HepG2 (cell line): ENCODE results near the gene IQCN. TPM values are rescaled to one million over a fixed set of nuclear protein-coding genes. Genes with fewer than 3 reads are reported as not detected.
A peak's percentile ranks its signal among the peaks of the same experiment; 100 is the strongest.

ENCODE experiments used
- AHR ChIP-seq: IDR thresholded peaks from 2 replicates; pipeline ENCODE4 v1.6.1; 2018; ENCODE audit warnings: missing genetic modification reagents, missing compliant biosample characterization
- HCFC1 ChIP-seq: fragments of 150-350 bp; IDR thresholded peaks from 2 replicates; pipeline ENCODE4 v1.6.1; 2014; ENCODE audit warnings: low read depth, low read length
- JUND ChIP-seq: sonication (generic); formaldehyde crosslinking; IDR thresholded peaks from 2 replicates; pipeline ENCODE4 v1.8.0; 2022; ENCODE audit warnings: mild to moderate bottlenecking, missing genetic modification reagents
- KDM5B ChIP-seq: sonication (generic); formaldehyde crosslinking; IDR thresholded peaks from 2 replicates; pipeline ENCODE4 v1.4.0; 2020; ENCODE audit warnings: missing genetic modification reagents, mild to moderate bottlenecking, borderline replicate concordance
- PHF8 ChIP-seq: sonication (generic); formaldehyde crosslinking; IDR thresholded peaks from 2 replicates; pipeline ENCODE4 v1.5.0; 2020; ENCODE audit warnings: missing genetic modification reagents
- PTBP1 ChIP-seq: fragments of 200-400 bp; formaldehyde crosslinking; IDR thresholded peaks from 2 replicates; pipeline ENCODE4 v1.6.1; 2018; ENCODE audit warnings: low read length, low read depth; ENCODE audit not compliant: poor library complexity, severe bottlenecking
- ZBTB20 ChIP-seq: sonication (generic); formaldehyde crosslinking; IDR thresholded peaks from 2 replicates; pipeline ENCODE4 v1.8.1; 2023; ENCODE audit warnings: missing genetic modification reagents, low read depth, mild to moderate bottlenecking, borderline replicate concordance
- ZNF3 ChIP-seq: IDR thresholded peaks from 2 replicates; pipeline ENCODE4 v1.7.0; 2017; ENCODE audit warnings: inconsistent platforms
- ZNF530 ChIP-seq: sonication (generic); formaldehyde crosslinking; IDR thresholded peaks from 2 replicates; pipeline ENCODE4 v1.5.0; 2020; ENCODE audit warnings: low read depth, mild to moderate bottlenecking, missing genetic modification reagents
- ZNF7 ChIP-seq: IDR thresholded peaks from 2 replicates; pipeline ENCODE4 v1.6.1; 2016; ENCODE audit warnings: missing biosample characterization, missing genetic modification reagents
- ZNF790 ChIP-seq: sonication (generic); formaldehyde crosslinking; IDR thresholded peaks from 2 replicates; pipeline ENCODE4 v1.8.0; 2022; ENCODE audit warnings: missing genetic modification reagents, mild to moderate bottlenecking, borderline replicate concordance
- ZNF816 ChIP-seq: sonication (generic); formaldehyde crosslinking; IDR thresholded peaks from 2 replicates; pipeline ENCODE4 v1.8.0; 2022; ENCODE audit warnings: missing genetic modification reagents, mild to moderate bottlenecking, borderline replicate concordance
- polyA plus RNA-seq, 8 experiments: library from polyadenylated mRNA; depleted of rRNA in 3 of 8; stranded (reverse) in 7 of 8; unstranded in 1 of 8; fragments of >200 nt; fragmentation: Illumina TruSeq in 4 of 8; extraction: Trizol in 4 of 8; gene quantifications; 2 replicates each; pipeline versions ENCODE4 v1.2.1 to v1.2.3, GENCODE V29; 2011 to 2016; ENCODE audit warnings: low read depth in 4 of 8, missing spikeins in 1 of 8, mixed read lengths in 1 of 8; ENCODE audit not compliant: insufficient read depth in 1 of 8
- total RNA-seq, 5 experiments: library from RNA; depleted of rRNA; stranded (reverse); fragments of >200 nt; fragmentation: Illumina TruSeq; extraction: Trizol; gene quantifications; 2 replicates each; pipeline ENCODE4 v1.2.3, GENCODE V29; 2016; ENCODE audit warnings: low read depth in 1 of 5
- TF ChIP-seq, protein P1 (sequence below): sonication (generic); formaldehyde crosslinking; IDR thresholded peaks from 2 replicates; pipeline ENCODE4 v1.4.0; 2020; ENCODE audit warnings: missing genetic modification reagents
- TF ChIP-seq, protein P2 (sequence below): sonication (generic); formaldehyde crosslinking; IDR thresholded peaks from 2 replicates; pipeline ENCODE4 v1.4.0; 2020; ENCODE audit warnings: missing genetic modification reagents
- TF ChIP-seq, protein P3 (sequence below): IDR thresholded peaks from 2 replicates; pipeline ENCODE4 v1.4.0; 2020; ENCODE audit warnings: mild to moderate bottlenecking, missing genetic modification reagents
- TF ChIP-seq, protein P4 (sequence below): IDR thresholded peaks from 2 replicates; pipeline ENCODE4 v1.6.1; 2016; ENCODE audit warnings: mild to moderate bottlenecking, missing biosample characterization, missing genetic modification reagents
- TF ChIP-seq, protein P5 (sequence below): sonication (generic); formaldehyde crosslinking; IDR thresholded peaks from 2 replicates; pipeline ENCODE4 v1.5.0; 2020; ENCODE audit warnings: missing genetic modification reagents
- TF ChIP-seq, protein P6 (sequence below): sonication (generic); formaldehyde crosslinking; IDR thresholded peaks from 2 replicates; pipeline ENCODE4 v1.4.0; 2020; ENCODE audit warnings: missing genetic modification reagents, mild to moderate bottlenecking, borderline replicate concordance

IQCN gene
- total and polyA plus RNA-seq, 2 of the 13 experiments (the other 11 are each of a cell fraction or from before 2014, with no cell fraction given) = 0.04 to 0.18 TPM

DNA sequence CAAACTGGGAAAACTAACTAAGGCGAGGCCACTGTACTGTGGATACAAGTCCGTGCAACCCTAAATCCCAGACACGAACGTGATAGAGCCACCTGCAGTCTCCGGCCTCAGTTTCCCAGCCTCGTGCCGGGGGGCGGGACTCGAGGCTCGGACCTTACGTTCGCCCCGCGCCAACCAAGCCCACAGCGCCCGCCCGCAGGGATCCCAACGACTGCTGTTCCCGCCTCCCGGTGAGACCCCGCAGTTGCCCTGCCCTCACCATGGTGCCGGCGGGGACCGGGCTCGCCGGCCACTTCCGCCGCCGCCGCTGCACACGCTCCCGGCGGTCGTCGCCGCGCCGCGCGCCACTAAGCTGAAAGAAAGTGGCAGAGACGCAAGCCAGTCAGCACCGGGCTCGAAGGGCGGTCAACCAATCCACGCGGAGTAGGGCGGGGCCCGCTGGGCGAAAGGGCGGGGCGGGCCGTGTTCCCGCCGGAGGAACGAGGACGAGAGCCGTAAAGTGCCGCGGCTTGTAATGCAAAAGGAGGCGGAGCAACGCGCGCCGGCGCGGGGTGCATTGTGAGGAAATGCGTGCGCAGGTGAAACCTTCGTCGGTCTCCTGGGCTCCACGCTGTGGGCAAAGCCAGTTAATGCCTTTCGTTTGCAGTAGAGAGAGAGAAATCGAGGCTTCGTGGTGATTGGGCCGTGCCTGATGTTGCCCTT, 48.7 kb upstream of the IQCN start, which contains the start of gene LSM4 (continued):
- peak; percentile 70 for TF ChIP-seq PHF8
- TF ChIP-seq ZNF3 (CRISPR knock-in tag) = no peak
- TF ChIP-seq, protein P1, sequence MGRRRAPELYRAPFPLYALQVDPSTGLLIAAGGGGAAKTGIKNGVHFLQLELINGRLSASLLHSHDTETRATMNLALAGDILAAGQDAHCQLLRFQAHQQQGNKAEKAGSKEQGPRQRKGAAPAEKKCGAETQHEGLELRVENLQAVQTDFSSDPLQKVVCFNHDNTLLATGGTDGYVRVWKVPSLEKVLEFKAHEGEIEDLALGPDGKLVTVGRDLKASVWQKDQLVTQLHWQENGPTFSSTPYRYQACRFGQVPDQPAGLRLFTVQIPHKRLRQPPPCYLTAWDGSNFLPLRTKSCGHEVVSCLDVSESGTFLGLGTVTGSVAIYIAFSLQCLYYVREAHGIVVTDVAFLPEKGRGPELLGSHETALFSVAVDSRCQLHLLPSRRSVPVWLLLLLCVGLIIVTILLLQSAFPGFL (CRISPR knock-in tag) = no peak
- TF ChIP-seq HCFC1 = no peak
- no peak for TF ChIP-seq JUND
- TF ChIP-seq, protein P2, sequence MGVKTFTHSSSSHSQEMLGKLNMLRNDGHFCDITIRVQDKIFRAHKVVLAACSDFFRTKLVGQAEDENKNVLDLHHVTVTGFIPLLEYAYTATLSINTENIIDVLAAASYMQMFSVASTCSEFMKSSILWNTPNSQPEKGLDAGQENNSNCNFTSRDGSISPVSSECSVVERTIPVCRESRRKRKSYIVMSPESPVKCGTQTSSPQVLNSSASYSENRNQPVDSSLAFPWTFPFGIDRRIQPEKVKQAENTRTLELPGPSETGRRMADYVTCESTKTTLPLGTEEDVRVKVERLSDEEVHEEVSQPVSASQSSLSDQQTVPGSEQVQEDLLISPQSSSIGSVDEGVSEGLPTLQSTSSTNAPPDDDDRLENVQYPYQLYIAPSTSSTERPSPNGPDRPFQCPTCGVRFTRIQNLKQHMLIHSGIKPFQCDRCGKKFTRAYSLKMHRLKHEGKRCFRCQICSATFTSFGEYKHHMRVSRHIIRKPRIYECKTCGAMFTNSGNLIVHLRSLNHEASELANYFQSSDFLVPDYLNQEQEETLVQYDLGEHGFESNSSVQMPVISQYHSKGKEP (CRISPR knock-in tag) = no peak
- TF ChIP-seq, protein P3, sequence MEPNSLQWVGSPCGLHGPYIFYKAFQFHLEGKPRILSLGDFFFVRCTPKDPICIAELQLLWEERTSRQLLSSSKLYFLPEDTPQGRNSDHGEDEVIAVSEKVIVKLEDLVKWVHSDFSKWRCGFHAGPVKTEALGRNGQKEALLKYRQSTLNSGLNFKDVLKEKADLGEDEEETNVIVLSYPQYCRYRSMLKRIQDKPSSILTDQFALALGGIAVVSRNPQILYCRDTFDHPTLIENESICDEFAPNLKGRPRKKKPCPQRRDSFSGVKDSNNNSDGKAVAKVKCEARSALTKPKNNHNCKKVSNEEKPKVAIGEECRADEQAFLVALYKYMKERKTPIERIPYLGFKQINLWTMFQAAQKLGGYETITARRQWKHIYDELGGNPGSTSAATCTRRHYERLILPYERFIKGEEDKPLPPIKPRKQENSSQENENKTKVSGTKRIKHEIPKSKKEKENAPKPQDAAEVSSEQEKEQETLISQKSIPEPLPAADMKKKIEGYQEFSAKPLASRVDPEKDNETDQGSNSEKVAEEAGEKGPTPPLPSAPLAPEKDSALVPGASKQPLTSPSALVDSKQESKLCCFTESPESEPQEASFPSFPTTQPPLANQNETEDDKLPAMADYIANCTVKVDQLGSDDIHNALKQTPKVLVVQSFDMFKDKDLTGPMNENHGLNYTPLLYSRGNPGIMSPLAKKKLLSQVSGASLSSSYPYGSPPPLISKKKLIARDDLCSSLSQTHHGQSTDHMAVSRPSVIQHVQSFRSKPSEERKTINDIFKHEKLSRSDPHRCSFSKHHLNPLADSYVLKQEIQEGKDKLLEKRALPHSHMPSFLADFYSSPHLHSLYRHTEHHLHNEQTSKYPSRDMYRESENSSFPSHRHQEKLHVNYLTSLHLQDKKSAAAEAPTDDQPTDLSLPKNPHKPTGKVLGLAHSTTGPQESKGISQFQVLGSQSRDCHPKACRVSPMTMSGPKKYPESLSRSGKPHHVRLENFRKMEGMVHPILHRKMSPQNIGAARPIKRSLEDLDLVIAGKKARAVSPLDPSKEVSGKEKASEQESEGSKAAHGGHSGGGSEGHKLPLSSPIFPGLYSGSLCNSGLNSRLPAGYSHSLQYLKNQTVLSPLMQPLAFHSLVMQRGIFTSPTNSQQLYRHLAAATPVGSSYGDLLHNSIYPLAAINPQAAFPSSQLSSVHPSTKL (CRISPR knock-in tag) = peak; percentile 45; the same call in 1 of the 2 replicates
- no peak for TF ChIP-seq ZNF530 (CRISPR knock-in tag)
- no peak for TF ChIP-seq ZNF7 (CRISPR knock-in tag)
- TF ChIP-seq ZBTB20 (CRISPR knock-in tag) = no peak; the same call in 1 of the 2 replicates
- TF ChIP-seq, protein P4, sequence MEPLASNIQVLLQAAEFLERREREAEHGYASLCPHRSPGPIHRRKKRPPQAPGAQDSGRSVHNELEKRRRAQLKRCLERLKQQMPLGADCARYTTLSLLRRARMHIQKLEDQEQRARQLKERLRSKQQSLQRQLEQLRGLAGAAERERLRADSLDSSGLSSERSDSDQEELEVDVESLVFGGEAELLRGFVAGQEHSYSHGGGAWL (CRISPR knock-in tag) = peak; percentile 79; the same call in 1 of the 2 replicates
- TF ChIP-seq PTBP1 = no peak
- no peak for TF ChIP-seq AHR
- TF ChIP-seq ZNF790 (CRISPR knock-in tag) = peak; percentile 71; the same call in 1 of the 2 replicates
- TF ChIP-seq, protein P5, sequence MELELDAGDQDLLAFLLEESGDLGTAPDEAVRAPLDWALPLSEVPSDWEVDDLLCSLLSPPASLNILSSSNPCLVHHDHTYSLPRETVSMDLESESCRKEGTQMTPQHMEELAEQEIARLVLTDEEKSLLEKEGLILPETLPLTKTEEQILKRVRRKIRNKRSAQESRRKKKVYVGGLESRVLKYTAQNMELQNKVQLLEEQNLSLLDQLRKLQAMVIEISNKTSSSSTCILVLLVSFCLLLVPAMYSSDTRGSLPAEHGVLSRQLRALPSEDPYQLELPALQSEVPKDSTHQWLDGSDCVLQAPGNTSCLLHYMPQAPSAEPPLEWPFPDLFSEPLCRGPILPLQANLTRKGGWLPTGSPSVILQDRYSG (CRISPR knock-in tag) = no peak; the same call in 1 of the 2 replicates
- TF ChIP-seq KDM5B (CRISPR knock-in tag) = peak; percentile 72
- peak; percentile 64; the same call in 1 of the 2 replicates for TF ChIP-seq ZNF816 (CRISPR knock-in tag)
- TF ChIP-seq, protein P6, sequence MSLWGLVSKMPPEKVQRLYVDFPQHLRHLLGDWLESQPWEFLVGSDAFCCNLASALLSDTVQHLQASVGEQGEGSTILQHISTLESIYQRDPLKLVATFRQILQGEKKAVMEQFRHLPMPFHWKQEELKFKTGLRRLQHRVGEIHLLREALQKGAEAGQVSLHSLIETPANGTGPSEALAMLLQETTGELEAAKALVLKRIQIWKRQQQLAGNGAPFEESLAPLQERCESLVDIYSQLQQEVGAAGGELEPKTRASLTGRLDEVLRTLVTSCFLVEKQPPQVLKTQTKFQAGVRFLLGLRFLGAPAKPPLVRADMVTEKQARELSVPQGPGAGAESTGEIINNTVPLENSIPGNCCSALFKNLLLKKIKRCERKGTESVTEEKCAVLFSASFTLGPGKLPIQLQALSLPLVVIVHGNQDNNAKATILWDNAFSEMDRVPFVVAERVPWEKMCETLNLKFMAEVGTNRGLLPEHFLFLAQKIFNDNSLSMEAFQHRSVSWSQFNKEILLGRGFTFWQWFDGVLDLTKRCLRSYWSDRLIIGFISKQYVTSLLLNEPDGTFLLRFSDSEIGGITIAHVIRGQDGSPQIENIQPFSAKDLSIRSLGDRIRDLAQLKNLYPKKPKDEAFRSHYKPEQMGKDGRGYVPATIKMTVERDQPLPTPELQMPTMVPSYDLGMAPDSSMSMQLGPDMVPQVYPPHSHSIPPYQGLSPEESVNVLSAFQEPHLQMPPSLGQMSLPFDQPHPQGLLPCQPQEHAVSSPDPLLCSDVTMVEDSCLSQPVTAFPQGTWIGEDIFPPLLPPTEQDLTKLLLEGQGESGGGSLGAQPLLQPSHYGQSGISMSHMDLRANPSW (CRISPR knock-in tag) = no peak
